Testis (tissue), 3 donors: ENCODE measurements around the gene PTPN9. TPM values are rescaled to one million over a fixed set of nuclear protein-coding genes. Genes with fewer than 3 reads are reported as not detected.
A peak's percentile ranks its signal among the peaks of the same experiment; 100 is the strongest.
"Not testable (repeated sequence)": the region's sequence is repeated elsewhere in the genome, so short reads cannot be mapped to it uniquely, and the experiment has no call there.

Experiments
- DNase-seq: peaks from one replicate; pipeline ENCODE4 v3.0.0-alpha.2; 2019
- H3K27ac ChIP-seq, 2 donors: fragments of 200-600 bp; sonication (generic); one replicate each; pipeline ENCODE4 v1.5.1; 2019
- H3K27me3 ChIP-seq: fragments of 200-600 bp; sonication (generic); one replicate; pipeline ENCODE4 v1.5.1; 2019
- H3K36me3 ChIP-seq: fragments of 200-600 bp; sonication (generic); one replicate; pipeline ENCODE4 v1.5.1; 2017; ENCODE audit warnings: low read depth; ENCODE audit errors: missing control alignments
- H3K4me1 ChIP-seq: fragments of 200-600 bp; sonication (generic); one replicate; pipeline ENCODE4 v1.5.1; 2019
- H3K4me3 ChIP-seq, 2 donors: fragments of 200-600 bp; sonication (generic); one replicate each; pipeline ENCODE4 v1.5.1; 2017 to 2019
- H3K9me3 ChIP-seq: fragments of 200-600 bp; sonication (generic); one replicate; pipeline ENCODE4 v1.5.1; 2017
- POLR2A ChIP-seq: fragments of 450-650 bp; IDR thresholded peaks from one replicate; pipeline ENCODE4 v1.6.1; 2017; ENCODE audit warnings: antibody characterized with exemption, mild to moderate bottlenecking, moderate library complexity
- WGBS, 2 donors: methylation state at CpG; one replicate each; pipeline ENCODE4 v1.1.5; 2018; 5-methylcytosine and 5-hydroxymethylcytosine counted together
- intact Hi-C: fragments of 100-400 bp; cut with DNase I; formaldehyde crosslinking; loops from one replicate; pipeline ENCODE4 v1.15.1; 2023; ENCODE audit warnings: low total_unique reads
- polyA plus RNA-seq: library from polyadenylated mRNA; stranded (reverse); fragments of 350-450 nt; fragmentation: Illumina TruSeq; extraction: RNeasy Lipid Tissue Mini Kit (QIAGEN cat#74804); gene quantifications from one replicate; pipeline ENCODE4 v1.2.3, GENCODE V29; 2014; ENCODE audit warnings: low read depth, low replicate concordance; ENCODE audit not compliant: insufficient read depth
- total RNA-seq, 2 donors: library from RNA; depleted of rRNA; stranded (reverse); fragments of >200 nt; gene quantifications; one replicate each; pipeline ENCODE4 v1.2.3, GENCODE V29; 2016
- TF ChIP-seq, protein P1 (sequence below), 3 experiments: fragments of 450-650 bp in 2 of 3; fragments of 200-600 bp in 1 of 3; sonication (generic) in 1 of 3; IDR thresholded peaks; one replicate each; pipeline ENCODE4 v1.5.1; 2016 to 2019; ENCODE audit warnings: antibody characterized with exemption in 3 of 3, mild to moderate bottlenecking in 2 of 3, moderate library complexity in 1 of 3

The PTPN9 gene
- total and polyA plus RNA-seq, 3 donors from 2014 or later = 14.1 to 20.3 (median 16.3) TPM

DNA sequence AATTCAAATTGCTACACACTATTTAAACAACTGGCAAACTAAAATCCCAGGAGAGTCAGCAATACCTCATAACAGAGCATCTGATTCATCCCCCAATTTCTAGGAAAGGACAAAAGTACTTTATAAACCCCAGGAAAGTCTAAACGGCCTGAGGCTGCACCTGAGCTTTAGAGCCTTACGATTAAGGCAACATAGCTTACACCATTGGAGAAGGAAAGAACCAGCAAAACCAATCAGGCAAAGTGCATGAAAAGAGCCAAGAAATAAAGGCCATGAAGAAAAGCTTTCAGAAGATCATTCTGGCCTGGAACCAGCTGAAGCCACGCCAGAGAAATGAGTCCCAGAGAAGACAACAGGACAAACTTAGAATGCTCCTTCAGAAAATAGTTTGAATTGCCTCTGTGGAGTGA, 48.1 kb downstream of the PTPN9 start:
- WGBS, 2 donors = 27 to 29% methylated on average over 3 of the region's 3 CpGs
- H3K36me3 ChIP-seq = no peaks in the 10 kb centered on the region
- peak overlapping the region in 1 of 2 donors; percentile 81 for H3K27ac ChIP-seq
- no peaks in the 10 kb centered on the region for H3K27me3 ChIP-seq
- H3K4me3 ChIP-seq = no peak overlapping the region
- H3K4me1 ChIP-seq = peaks cover 30% of the 10 kb centered on the region
- intact Hi-C loops = no loop called here
- peak; percentile 81 for DNase-seq
- TF ChIP-seq, protein P1, sequence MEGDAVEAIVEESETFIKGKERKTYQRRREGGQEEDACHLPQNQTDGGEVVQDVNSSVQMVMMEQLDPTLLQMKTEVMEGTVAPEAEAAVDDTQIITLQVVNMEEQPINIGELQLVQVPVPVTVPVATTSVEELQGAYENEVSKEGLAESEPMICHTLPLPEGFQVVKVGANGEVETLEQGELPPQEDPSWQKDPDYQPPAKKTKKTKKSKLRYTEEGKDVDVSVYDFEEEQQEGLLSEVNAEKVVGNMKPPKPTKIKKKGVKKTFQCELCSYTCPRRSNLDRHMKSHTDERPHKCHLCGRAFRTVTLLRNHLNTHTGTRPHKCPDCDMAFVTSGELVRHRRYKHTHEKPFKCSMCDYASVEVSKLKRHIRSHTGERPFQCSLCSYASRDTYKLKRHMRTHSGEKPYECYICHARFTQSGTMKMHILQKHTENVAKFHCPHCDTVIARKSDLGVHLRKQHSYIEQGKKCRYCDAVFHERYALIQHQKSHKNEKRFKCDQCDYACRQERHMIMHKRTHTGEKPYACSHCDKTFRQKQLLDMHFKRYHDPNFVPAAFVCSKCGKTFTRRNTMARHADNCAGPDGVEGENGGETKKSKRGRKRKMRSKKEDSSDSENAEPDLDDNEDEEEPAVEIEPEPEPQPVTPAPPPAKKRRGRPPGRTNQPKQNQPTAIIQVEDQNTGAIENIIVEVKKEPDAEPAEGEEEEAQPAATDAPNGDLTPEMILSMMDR (IDR thresholded peaks at IDR 0.05) = no peak
- TF ChIP-seq POLR2A = no peak
- no peaks in the 10 kb centered on the region for H3K9me3 ChIP-seq

DNA sequence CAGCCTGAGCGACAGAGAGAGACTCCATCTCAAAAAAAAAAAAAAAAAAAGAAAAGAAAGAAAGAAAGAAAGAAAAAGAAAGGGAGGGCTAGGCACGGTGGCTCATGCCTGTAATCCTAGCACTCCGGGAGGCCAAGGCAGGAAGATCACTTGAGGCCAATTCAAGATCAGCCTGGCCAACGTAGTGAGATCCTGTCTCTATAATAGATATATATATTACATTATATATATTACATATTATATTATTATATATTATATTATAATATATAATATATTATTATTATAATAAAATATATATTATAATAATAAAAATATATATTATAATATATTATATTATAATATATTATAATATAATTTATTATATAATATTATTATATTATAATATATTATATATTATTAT, 48.9 kb downstream of the PTPN9 start:
- no peaks in the 10 kb centered on the region for H3K27me3 ChIP-seq
- H3K36me3 ChIP-seq = no peaks in the 10 kb centered on the region
- H3K4me3 ChIP-seq = no peak overlapping the region
- TF ChIP-seq POLR2A = no peak
- TF ChIP-seq, protein P1 (IDR thresholded peaks at IDR 0.05) = no peak
- H3K4me1 ChIP-seq = peaks cover 30% of the 10 kb centered on the region
- intact Hi-C loops = no loop called here
- no peaks in the 10 kb centered on the region for H3K9me3 ChIP-seq
- DNase-seq = no peak
- WGBS, 2 donors = 96 to 98% methylated on average over 4 of the region's 4 CpGs
- H3K27ac ChIP-seq = no peak overlapping the region

DNA sequence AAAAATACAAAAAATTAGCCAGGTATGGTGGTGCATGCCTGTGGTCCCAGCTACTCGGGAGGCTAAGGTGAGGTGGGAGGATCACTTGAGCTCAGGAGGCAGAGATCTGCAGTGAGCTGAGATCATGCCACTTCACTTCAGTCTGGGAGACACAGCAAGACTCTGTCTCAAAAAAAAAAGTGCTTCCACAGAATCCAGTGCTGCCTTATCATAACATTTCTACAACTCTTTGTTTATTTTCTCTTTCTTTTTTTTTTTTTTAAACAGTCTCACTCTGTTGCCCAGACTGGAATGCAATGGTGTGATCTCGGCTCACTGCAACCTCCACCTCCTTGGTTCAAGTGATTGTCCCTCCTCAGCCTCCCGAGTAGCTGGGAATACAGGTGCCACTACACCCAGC, 53.4 kb downstream of the PTPN9 start:
- H3K27ac ChIP-seq, H3K36me3 ChIP-seq, H3K4me1 ChIP-seq, H3K9me3 ChIP-seq, H3K4me3 ChIP-seq, DNase-seq, intact Hi-C loops, H3K27me3 ChIP-seq: not testable (repeated sequence)
- 53 to 69% methylated on average over 3 of the region's 3 CpGs for WGBS, 2 donors

DNA sequence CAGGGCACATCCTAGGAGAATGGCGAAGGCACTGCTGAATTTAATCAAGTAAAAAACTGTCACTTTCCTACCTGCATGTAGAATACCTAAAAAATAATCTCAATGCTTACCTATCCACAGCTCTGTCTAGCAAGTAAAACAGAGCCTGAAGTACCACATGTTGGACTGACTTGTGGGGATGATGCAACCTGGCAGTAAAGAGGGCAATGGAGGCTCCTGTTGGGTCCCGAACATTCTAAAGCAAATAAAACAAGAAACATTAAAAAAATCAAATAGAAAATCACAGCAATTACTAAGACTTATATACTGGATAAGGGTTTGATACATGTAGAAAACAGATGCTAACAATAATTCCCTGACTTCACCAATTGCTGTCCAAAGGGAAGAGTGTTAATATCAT, 56.1 kb downstream of the PTPN9 start:
- DNase-seq = no peak
- H3K9me3 ChIP-seq = no peaks in the 10 kb centered on the region
- TF ChIP-seq, protein P1 (IDR thresholded peaks at IDR 0.05) = no peak
- no peak for TF ChIP-seq POLR2A
- H3K27ac ChIP-seq = no peak overlapping the region
- H3K4me1 ChIP-seq = peaks cover 4% of the 10 kb centered on the region
- no peaks in the 10 kb centered on the region for H3K27me3 ChIP-seq
- WGBS, 2 donors = 92 to 94% methylated on average over 2 of the region's 2 CpGs
- H3K36me3 ChIP-seq = no peaks in the 10 kb centered on the region
- intact Hi-C loops = no loop called here
- no peak overlapping the region for H3K4me3 ChIP-seq

DNA sequence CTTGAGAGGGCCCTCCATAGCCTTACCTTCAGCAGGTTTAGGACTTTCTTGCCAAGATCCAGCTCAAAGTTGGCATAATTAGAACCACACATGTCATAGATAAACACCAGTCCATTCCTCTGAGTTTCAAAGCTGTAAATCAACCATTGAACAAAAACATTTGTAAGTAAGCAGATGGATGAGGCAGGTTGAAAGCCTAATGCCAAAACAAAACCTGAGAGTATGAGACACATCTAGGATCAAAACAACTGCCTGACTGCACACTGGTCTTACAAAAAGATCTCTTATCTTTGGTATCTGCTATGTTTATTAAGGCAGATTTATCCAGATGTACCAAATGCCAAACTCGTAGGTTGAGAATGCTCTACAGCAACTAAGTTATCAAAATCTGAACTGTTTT, 61.9 kb downstream of the PTPN9 start:
- TF ChIP-seq, protein P1 (IDR thresholded peaks at IDR 0.05) = no peak
- TF ChIP-seq POLR2A = no peak
- H3K4me3 ChIP-seq = no peak overlapping the region
- no peak for DNase-seq
- no peaks in the 10 kb centered on the region for H3K27me3 ChIP-seq
- 92 to 96% methylated on average over 1 of the region's 1 CpG for WGBS, 2 donors
- no peaks in the 10 kb centered on the region for H3K9me3 ChIP-seq
- intact Hi-C loops = no loop called here
- H3K36me3 ChIP-seq = no peaks in the 10 kb centered on the region
- no peak overlapping the region for H3K27ac ChIP-seq
- H3K4me1 ChIP-seq = no peaks in the 10 kb centered on the region
